OCI-LY7 (cell line): ENCODE data around the gene RNPC3. TPM values are rescaled to one million over a fixed set of nuclear protein-coding genes. Genes with fewer than 3 reads are reported as not detected.
"Not testable (repeated sequence)": the region's sequence is repeated elsewhere in the genome, so short reads cannot be mapped to it uniquely, and the experiment has no call there.

Experiments
- BruUV-seq: library from RNA; stranded (reverse); fragments of 400-500 nt; replicated peaks from 2 replicates; lab custom pipeline; 2021; lab: Mats Ljungman, UMichigan
- CTCF ChIA-PET: fragments of 300-600 bp; sonication (Branson Sonifier 250); formaldehyde crosslinking; loops from one replicate; lab custom pipeline; 2022; ENCODE audit warnings: antibody characterized with exemption; ENCODE audit not compliant: unreplicated experiment; lab: Charles Lee
- POLR2A ChIA-PET: fragments of 300-600 bp; sonication (Branson Sonifier 250); formaldehyde crosslinking; loops from one replicate; lab custom pipeline; 2022; ENCODE audit warnings: antibody characterized with exemption; lab: Charles Lee
- DNase-seq: peaks from one replicate; pipeline ENCODE4 v3.0.0-alpha.2; 2015; ENCODE audit warnings: low spot score
- H2AFZ ChIP-seq: fragments of 200-600 bp; sonication (generic), shearing (Covaris generic); 2 replicates; pipeline ENCODE4 v1.6.1; 2014; ENCODE audit warnings: mild to moderate bottlenecking, antibody characterized with exemption, low read length, moderate library complexity
- H3K27ac ChIP-seq: fragments of 200-600 bp; sonication (generic); 2 replicates; pipeline ENCODE4 v1.5.1; 2014; ENCODE audit warnings: mixed run types, low read depth, mild to moderate bottlenecking, moderate library complexity, low read length, inconsistent platforms; ENCODE audit not compliant: poor library complexity, severe bottlenecking
- H3K36me3 ChIP-seq: fragments of 200-600 bp; sonication (generic); 2 replicates; pipeline ENCODE4 v1.6.1; 2014; ENCODE audit warnings: mild to moderate bottlenecking, antibody characterized with exemption, low read length, moderate library complexity, mixed read lengths; ENCODE audit not compliant: insufficient read depth
- H3K4me1 ChIP-seq: fragments of 200-600 bp; sonication (generic); 2 replicates; pipeline ENCODE4 v1.5.1; 2014; ENCODE audit warnings: mild to moderate bottlenecking, low read length; ENCODE audit not compliant: insufficient read depth, poor library complexity, severe bottlenecking
- H3K4me2 ChIP-seq: fragments of 200-600 bp; sonication (generic); 2 replicates; pipeline ENCODE4 v1.6.1; 2014; ENCODE audit warnings: mild to moderate bottlenecking, low read length
- H3K4me3 ChIP-seq: fragments of 200-600 bp; sonication (generic); 2 replicates; pipeline ENCODE4 v1.5.1; 2014; ENCODE audit warnings: mild to moderate bottlenecking, low read depth, low read length; ENCODE audit not compliant: poor library complexity, severe bottlenecking
- H3K79me2 ChIP-seq: fragments of 200-600 bp; sonication (generic); 2 replicates; pipeline ENCODE4 v1.6.1; 2016; ENCODE audit warnings: low read depth, mild to moderate bottlenecking, low read length, moderate library complexity, mixed read lengths; ENCODE audit not compliant: insufficient read depth
- H3K9me2 ChIP-seq: fragments of 200-600 bp; sonication (generic); 2 replicates; pipeline ENCODE4 v1.6.1; 2016; ENCODE audit warnings: mild to moderate bottlenecking, low read length, mixed read lengths; ENCODE audit not compliant: insufficient read depth
- H3K9me3 ChIP-seq: fragments of 200-600 bp; sonication (generic); 2 replicates; pipeline ENCODE4 v1.6.1; 2014; ENCODE audit warnings: mild to moderate bottlenecking, mixed run types, low read length, mixed read lengths
- H4K20me1 ChIP-seq: fragments of 200-600 bp; sonication (generic); 2 replicates; pipeline ENCODE4 v1.6.1; 2014; ENCODE audit warnings: mild to moderate bottlenecking, antibody characterized with exemption, low read length, moderate library complexity, mixed read lengths; ENCODE audit not compliant: insufficient read depth
- CTCF ChIP-seq: fragments of 200-600 bp; sonication (generic); conservative IDR thresholded peaks from 2 replicates; pipeline ENCODE4 v1.5.1; 2014; ENCODE audit warnings: mild to moderate bottlenecking, antibody characterized with exemption, low read length, moderate library complexity, mixed read lengths
- EZH2phosphoT487 ChIP-seq: fragments of 200-600 bp; sonication (generic); IDR thresholded peaks from 2 replicates; pipeline ENCODE4 v1.6.1; 2018; ENCODE audit warnings: low read depth, borderline replicate concordance, mild to moderate bottlenecking, mixed run types, antibody characterized with exemption, low read length, moderate library complexity, mixed read lengths
- intact Hi-C: fragments of 100-400 bp; cut with micrococcal nuclease; formaldehyde crosslinking; loops from one replicate; pipeline ENCODE4 v1.10.0; 2022; ENCODE audit not compliant: unreplicated experiment
- total RNA-seq, 2 experiments: library from RNA; depleted of rRNA in 1 of 2; stranded (reverse); fragments of >200 nt in 1 of 2; shearing (Covaris generic) in 1 of 2; gene quantifications; 2 replicates each; pipeline ENCODE4 v1.2.3, GENCODE V29; 2014 to 2022

RNPC3 gene
- total RNA-seq, 2 experiments from 2014 or later = 20.1 to 33.6 TPM

GRCh38 chr1:103576065-103576464 lies 50.6 kb downstream of the RNPC3 start:
- no peaks in the 10 kb centered on the region for H3K9me2 ChIP-seq
- no peak overlapping the region for H3K27ac ChIP-seq
- POLR2A ChIA-PET = interaction anchor here (0.6 to 0.7 kb wide), 2 partner anchors 25 to 182 kb away, joined by 3 read pairs; no protein-coding TSS in a partner anchor
- intact Hi-C loops = no loop called here
- TF ChIP-seq EZH2phosphoT487 (no peak), CTCF (no peak)
- H3K79me2 ChIP-seq = no peaks in the 10 kb centered on the region
- H3K4me3 ChIP-seq = no peak overlapping the region
- CTCF ChIA-PET = no interaction called here
- BruUV-seq = no TSS peak
- H3K4me2 ChIP-seq = no peak overlapping the region
- no peaks in the 10 kb centered on the region for H3K9me3 ChIP-seq
- no peak for DNase-seq
- H2AFZ ChIP-seq = no peak overlapping the region
- no peaks in the 10 kb centered on the region for H4K20me1 ChIP-seq
- H3K36me3 ChIP-seq = no peaks in the 10 kb centered on the region
- no peaks in the 10 kb centered on the region for H3K4me1 ChIP-seq

GRCh38 chr1:103576784-103577183 lies 51.3 kb downstream of the RNPC3 start:
- H3K27ac ChIP-seq, BruUV-seq, CTCF ChIA-PET, H4K20me1 ChIP-seq, H3K9me3 ChIP-seq, DNase-seq, H3K4me1 ChIP-seq, intact Hi-C loops, H3K4me3 ChIP-seq, H3K4me2 ChIP-seq, POLR2A ChIA-PET, H3K9me2 ChIP-seq, H3K79me2 ChIP-seq, H3K36me3 ChIP-seq, H2AFZ ChIP-seq: not testable (repeated sequence)

- POLR2A ChIA-PET = no interaction called here
- Histone ChIP-seq H4K20me1 (no peaks in the 10 kb centered on the region), H3K79me2 (no peaks in the 10 kb centered on the region), H3K36me3 (no peaks in the 10 kb centered on the region), H3K4me2 (no peak overlapping the region), H3K4me3 (no peak overlapping the region), H3K27ac (no peak overlapping the region), H3K4me1 (no peaks in the 10 kb centered on the region), H3K9me3 (no peaks in the 10 kb centered on the region), H2AFZ (no peak overlapping the region), H3K9me2 (no peaks in the 10 kb centered on the region)
- no peak for DNase-seq
- CTCF ChIA-PET = no interaction called here
- TF ChIP-seq EZH2phosphoT487 (no peak), CTCF (no peak)
- intact Hi-C loops = no loop called here
- BruUV-seq = no TSS peak
Measured at GRCh38 chr1:103582464-103582863, 57.0 kb downstream of the RNPC3 start.
